Stimulated activated CD8-positive, alpha-beta memory T cell treated with anti-CD3 and anti-CD28 coated beads, Interleukin-12 subunit alpha, Interleukin-12 subunit beta, amount 100 ng/mL, for 24 hours (primary cell): ENCODE results near the gene BIRC6.

Experiments used
- DNase-seq: peaks from one replicate; pipeline ENCODE4 v3.0.0-alpha.2; 2020; ENCODE audit errors: extremely low read depth

Gene BIRC6

DNA sequence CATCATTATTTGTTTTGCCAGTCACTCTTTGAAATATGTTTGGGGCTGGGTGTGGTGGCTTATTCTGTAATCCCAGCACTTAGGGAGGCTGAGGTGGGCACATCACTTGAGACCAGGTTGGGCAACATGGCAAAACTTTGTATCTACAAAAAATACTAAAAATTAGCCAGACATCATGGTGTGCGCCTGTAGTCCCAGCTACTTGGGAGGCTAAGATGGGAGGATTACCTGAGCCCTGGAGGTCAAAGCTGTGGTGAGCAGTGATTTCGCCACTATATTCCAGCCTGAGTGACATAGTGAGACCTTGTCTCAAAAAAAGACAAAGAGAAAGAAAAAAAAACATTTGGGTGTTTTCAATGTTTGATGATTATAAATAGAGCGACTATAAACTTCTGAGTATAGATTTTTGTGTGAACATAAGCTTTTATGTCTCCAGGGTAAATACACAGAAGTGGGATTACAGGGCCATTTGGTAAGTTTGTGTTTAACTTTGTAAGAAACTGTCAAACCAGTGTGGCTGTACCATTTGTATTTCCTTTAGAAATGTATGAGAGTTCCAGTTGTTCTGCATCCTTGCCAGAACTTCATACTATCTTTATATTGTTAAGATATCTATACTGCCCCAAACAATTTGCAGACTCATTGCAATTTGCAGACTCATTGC lies 15.8 kb downstream of the BIRC6 start:
- no peak for DNase-seq

DNA sequence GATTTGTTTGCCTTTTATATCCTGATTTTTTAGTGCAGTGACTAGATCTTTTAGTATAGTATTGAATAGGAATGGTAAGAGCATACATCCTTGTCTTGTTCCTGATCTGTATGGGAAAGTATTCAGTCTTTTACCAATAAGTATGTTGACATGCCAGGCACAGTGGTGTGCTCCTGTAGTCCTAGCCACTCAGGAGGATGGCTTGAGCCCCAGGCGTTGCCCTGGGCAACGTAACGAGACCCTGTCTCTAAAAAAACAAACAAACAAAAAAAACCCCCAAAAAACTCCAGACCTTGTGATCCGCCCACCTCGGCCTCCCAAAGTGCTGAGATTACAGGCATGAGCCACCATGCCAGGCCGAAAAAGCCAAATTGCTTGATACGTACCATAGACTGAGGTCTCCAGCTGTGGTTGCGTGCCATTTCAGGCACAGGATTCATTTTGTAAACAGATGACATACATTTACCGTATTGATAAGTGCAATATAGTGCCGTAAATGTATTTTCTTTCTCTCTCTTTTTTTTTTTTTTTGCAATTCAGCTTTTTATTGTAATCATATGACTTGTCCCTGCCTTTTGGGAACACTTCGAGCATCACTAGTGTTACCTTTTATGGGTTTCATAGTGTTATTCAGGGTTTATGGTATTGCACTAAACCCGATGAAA lies 18.5 kb downstream of the BIRC6 start:
- DNase-seq, result no peak

DNA sequence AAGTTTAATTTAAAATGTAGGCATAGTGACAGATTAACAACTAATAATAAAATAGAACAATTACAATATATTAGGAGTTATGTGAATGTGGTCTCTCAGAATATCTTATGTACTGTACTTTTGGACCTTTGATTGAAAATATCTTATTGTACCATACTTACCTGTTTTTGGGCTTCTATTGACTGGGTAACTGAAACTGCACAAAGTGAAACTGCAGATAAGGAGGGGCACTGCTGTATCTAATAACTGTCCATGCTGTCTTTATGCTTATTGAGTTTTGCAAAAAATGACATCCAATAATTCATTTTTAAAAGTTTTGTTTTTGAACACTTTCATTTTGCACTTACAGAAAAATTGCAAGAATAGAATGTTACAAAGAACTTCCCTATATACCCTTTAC lies 19.9 kb downstream of the BIRC6 start:
- no peak for DNase-seq

DNA sequence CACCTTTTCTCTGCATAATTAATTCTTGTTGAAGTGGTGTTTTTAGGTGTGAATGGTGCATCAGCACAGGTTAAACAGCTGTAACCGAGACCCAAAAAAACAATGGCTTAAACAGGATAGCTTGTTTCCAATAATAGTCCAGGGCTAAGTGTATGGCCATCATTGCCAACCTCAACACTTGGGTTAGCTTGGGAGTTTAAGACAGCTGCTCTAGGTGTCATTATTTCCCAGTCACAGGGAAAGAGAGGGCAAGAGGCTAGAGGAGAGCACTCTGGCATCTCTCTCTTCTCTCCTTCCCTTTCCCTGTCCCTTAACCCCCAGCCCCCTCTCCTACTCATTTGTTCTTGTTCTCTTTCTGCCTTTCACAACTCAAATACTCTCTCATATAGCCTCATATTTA lies 21.1 kb downstream of the BIRC6 start:
- no peak for DNase-seq

DNA sequence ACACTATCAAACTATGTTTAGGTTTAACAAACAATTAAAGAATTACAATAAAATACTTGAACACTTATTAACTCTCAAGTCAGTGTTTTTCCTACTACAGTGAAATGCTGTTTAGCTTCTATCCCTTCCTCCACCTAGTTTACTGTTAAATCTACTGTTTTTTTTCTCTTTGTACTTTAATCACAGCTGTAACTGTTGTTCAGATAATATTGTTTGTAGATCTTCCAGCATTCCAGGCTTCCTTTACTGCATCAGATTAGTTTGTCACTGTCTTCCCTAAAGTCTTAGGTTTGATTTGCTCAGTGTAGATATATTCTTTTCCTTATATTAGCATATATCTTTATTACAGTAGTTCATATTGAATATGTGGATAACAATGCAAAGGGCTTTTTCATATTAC lies 22.5 kb downstream of the BIRC6 start:
- DNase-seq, result no peak

DNA sequence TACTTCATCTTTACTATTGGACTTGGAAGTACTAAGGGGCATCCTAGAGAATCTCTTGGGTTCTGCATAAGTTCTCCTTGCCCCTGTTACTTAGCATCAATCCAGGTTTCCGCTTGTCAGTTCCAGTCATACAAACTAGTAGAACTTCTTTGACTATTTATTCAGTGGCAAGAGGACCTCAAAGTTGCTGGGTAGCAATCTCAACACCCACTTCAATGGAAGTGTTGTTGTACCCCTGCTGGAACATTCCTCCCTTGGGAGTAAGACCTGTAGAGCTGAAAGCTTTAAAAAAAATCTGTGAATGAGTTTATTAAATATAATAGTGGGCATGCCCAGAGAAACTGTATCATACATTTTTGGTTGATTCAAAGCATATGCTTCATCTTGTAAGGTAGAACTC lies 27.0 kb downstream of the BIRC6 start:
- DNase-seq, result no peak

DNA sequence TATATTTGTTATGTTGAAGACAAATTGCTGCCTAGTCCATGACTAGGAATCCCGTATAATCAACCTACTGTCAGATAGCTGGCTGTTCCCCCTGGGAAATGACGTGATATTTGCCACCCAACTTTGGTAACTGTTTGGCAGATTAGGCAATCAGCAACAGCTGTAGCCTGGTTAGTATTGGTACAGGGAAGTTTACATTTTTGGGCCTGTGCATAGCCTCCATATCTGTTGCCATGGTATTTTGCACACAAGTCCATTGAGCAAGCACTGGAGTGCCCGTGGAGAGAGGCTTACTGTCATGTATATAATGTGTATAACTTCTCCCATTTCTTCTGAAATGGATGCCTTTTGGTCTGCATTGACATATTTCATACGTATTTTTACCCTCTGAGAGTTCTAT lies 27.7 kb downstream of the BIRC6 start:
- no peak for DNase-seq

DNA sequence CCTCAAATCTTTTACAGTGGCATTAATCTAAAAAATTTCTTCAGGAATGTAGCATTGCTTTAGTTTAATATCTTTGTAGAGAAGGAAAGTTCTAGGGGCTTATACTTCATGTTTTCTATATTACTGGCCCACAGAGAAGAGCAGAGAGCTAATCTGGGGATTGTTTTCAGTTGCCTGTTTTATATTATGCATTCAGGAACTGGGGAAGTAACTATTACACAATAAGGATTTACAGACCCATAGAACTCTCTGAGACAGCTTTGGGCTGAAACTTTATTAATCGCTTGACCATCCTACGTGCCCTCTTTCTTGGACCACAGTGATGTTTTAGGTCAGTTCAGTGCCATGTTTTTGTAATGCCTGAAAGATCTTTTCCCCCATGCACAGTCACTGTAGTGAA lies 29.9 kb downstream of the BIRC6 start:
- no peak for DNase-seq

DNA sequence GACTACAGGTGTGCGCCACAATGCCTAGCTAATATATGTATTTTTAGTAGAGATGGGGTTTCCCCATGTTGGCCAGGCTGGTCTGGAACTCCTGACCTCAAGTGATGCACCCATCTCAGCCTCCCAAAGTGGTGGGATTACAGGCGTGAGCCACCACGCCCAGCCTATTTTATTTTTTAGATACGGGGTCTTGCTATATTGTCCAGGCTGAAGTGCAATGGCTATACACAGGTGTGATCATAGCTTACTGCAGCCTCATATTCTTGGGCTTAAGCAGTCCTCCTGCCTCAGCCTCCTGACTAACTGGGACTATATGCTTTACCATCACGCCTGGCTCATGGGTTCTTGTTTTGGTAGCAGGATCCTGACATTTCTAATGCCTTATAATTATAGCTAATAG lies 42.4 kb downstream of the BIRC6 start:
- DNase-seq, result no peak

DNA sequence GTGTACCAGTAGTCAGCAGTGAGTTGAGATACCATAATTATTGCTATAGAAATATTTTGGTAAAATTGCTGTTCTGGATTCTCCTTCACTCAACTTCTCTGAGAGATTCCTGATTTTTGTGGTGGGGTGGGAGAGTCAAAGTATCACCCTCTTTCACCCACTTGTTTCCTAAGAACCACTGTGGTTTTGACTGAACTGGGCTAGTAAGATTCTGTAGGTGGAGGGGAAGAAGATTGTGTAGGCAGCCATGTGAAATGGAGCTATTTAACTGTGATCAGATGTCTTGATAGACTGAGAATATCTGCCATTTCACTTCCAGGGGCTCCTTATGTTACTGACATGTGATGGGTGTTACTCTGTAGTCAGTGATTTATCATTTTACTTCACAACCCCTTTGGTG lies 45.3 kb downstream of the BIRC6 start:
- DNase-seq, result no peak

DNA sequence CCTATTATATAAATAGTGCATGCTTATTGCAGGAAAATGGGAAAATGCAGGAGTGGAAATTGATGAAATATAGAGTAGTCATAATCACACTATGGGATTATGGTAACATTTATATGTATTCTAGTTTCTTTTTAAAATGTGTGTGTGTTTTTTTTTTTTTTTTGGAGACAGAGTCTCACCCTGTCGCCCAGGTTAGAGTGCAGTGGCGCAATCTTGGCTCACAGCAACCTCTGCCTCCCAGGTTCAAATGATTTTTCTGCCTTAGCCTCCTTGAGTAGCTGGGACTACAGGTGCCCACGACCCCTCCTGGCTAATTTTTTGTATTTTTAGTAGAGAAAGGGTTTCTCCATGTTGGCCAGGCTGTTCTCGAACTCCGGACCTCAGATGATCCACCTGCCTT lies 47.0 kb downstream of the BIRC6 start:
- DNase-seq, result no peak

DNA sequence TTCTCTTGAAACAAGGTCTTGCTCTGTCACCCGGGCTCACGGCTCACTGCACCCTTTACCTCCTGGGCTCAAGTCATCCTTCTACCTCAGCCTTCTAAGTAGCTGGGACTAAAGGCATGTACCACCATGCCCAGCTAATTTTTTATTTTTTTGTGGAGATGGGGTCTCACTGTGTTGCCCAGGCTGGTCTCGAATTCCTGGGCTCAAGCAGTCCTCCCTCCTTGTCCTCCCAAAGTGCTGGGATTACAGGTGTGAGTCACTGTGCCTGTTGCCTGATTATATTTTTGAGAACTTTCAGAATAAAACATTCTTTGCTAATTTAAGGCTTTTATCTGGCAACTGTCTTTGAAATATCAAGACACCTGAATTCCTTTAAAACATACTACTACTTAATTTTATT lies 47.9 kb downstream of the BIRC6 start:
- DNase-seq, result no peak

DNA sequence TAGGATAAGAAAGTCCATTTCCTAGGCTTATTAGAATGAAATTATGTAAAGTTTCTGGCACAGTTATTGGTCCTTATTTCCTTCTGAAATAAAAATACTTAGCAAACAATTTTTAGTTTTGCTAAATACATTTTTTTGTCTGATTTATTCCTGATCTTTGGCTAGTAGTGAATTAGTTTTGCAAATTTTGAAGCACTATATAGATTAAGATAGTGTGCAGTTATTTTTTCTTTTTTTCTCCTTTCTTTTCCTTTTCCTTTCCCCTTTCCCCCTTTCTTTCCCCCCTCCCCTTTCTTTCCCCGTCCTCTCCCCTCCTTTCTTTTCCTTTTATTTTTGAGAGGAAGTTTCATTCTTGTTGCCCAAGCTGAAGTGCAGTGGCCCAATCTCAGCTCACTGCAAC lies 59.7 kb downstream of the BIRC6 start:
- DNase-seq, result no peak

DNA sequence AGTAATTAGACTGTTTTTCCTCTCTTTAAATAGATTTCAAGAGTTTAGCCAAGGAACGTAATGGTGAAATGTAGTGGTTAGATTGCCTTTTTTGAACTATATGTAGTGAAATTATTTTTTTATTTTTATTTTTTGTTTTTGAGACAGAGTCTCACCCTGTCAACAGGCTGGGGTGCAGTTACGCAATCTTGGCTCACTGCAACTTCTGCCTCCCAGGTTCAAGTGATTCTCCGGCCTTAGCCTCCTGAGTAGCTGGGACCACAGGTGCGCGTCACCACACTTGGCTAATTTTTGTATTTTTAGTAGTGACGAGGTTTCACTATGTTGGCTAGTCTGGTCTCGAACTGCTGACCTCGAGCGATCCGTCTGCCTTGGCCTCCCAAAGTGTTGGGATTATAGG lies 60.8 kb downstream of the BIRC6 start:
- DNase-seq, result no peak

DNA sequence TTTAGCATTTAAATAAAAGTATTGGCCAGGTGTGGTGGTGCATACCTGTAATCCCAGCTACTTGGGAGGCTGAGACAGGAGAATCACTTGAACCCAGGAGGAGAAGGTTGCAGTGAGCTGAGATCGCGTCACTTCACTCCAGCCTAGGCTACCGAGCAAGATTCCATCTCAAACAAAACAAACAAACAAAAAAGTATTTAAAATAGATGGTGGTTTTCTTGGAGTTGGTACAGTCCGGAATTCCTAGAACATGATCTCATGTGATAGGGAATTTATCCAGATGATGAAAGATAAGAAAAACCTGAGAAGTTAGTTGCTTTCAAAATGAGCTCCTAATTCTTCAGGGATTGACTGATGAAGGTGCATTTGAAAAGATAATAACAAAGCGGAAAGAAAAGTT lies 62.0 kb downstream of the BIRC6 start:
- DNase-seq, result no peak

DNA sequence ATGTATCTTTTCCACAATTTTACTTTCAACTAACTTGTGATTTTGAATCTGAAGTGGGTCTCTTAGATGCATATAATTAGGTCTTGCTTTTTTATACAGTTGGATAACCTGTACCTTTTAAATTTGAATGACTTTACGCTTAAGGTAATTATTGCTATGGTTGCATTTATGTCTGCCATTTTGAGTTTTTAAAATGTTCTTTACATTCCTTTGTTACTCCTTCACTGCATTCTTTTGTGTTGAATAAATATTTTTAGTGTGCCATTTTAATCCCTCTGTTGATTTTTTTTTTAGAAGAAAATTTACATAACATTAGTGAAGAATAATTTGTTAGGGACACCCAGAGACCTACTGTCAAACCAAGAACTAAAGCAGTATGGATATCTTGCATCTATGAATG lies 65.3 kb downstream of the BIRC6 start:
- no peak for DNase-seq

DNA sequence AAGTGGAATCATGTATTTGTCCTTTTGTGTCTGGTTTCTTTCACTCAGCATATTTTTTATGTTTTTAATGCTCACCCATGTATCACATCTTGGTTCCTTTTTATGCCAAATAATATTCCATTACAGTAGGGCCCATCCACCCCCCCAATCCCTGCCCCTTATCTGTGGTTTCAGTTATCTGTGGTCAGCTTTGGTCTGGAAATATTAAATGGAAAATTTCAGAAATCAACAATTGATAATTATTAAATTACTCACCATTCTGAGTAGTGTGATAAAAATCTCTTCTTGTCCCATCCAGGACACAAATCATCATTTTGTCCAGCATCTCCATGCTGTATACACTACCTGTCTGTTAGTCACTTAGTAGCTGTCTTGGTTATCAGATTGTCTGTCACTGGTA lies 66.7 kb downstream of the BIRC6 start:
- no peak for DNase-seq

DNA sequence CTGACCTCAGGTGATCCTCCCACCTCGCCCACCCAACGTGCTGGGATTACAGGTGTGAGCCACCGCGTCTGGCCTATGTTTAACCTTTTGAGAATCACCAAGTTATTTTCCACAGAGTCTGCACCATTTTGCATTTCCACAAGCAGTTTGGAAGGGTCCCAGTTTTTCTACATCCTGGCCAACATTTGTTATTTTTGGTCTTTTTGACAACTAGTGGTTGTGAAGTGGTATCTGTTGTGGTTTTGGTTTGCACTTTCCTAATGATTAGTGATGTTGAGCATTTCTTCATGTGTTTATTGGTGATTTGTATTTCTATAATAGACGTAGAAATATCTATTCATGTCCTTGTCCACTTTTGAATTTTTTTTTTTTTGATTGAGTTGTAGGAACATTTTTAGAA lies 67.9 kb downstream of the BIRC6 start:
- no peak for DNase-seq

DNA sequence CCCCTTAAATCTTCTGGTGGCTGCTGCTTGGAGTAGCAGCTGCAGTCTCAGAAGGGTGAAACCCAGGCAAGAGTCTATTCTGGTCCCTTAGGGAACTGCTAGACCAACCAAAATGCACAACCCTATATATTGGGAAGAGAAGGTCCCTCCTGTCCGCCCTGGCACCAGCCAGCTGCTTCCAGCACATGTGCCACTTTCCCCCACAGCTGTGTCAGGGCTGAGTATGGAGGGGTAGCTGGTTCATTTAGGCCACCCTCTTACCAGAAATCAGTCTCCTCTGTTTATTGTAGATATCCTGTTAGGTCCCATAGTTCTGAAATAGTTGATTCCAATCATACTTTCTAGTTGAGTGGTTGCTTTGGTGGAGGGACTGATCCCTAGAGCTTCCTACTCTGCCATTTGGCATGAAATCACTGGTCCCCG lies 68.9 kb downstream of the BIRC6 start:
- DNase-seq, result no peak

DNA sequence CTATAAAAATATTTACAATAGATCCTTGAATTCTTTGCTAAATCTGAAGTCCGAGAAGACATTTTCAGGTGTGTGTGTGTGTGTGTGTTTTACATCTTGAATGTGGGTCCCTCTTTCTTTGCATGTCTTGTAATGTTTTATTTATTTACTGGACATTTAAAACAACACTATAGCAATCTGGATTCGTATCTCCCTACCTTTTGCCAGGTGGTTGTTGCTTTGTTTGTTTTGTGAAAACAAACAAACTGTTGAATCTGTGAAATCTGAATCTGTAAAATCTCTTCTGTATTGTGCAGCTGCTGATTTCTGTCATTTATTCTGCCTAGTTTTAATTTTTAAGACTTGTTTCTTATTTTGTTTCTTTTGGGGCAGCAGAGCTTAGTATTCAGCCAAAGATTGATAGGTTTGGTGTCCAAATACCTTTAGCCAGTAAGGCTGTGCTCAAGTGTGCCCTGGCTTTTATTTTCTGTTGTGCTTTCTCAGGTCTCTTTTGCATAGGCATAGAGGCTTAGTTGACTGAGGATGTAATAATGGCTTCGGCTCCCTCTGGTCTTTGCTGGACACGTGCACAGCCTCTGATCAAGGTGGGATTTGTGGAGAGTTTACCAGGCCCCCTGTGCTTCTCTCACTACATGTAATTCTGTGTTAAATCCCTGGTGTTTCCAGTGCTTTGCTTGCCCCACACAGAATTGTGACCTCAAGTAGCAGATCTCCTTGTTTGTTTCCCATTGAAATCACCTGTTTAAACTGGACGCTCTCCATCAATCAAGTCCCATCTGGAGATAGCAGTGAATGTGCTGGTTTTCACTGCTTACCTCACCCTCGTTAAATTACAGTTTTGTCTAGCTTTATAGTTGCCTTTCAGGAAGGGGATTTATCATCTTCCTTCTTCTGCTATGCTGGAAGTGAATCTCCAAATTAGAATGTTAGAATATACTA lies 71.1 kb downstream of the BIRC6 start:
- DNase-seq, result no peak

DNA sequence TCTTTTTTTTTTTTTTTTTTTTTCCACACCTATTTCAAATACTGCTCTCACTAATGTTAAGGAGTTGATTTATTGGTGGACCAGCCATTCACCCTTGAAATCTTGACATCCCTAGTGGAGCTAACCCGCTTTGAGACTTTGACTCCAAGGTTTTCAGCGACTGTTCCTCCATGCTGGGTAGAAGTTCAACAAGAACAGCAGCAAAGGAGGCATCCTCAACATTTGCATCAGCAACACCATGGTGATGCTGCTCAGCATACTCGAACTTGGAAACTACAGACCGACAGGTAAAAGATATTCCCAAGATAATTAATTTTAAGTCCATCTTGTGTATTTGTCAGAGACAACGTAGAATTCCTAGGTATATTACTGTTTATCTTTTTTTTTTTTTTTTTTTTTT lies 74.0 kb downstream of the BIRC6 start:
- no peak for DNase-seq

DNA sequence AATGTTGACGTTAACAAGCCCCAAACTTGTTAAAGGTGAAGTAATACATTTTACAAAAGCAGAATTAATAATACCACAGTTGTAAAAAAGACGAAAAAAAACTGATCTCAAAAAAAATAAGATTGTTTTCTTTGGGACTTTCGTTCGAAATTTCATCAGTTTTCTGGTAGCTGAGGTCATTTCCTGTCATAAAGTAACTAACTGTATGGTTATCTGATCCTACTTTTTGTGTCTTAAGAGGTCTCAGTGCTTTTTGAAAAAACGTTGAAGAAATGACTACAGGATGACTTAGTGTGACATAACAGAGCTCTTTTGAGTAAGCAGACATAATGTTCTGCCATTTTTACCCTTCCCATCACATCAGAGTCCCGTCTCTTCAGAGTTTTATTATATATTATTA lies 79.3 kb downstream of the BIRC6 start:
- no peak for DNase-seq

DNA sequence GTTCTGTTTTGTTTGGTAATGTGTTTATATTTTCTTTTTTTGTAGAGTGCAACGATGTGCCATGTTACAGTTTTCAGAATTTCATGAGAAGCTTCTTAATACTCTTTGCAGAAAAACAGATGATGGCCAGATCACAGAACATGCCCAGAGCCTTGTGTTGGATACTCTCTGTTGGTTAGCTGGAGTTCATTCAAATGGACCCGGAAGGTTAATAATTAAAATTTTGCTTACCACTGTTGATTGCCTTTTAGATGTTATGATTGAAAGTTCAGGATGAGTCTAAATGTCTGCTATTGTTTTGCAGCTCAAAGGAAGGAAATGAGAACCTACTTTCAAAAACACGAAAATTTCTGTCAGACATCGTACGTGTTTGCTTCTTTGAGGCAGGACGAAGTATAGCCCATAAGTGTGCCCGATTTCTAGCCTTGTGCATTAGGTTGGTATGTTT lies 85.2 kb downstream of the BIRC6 start:
- no peak for DNase-seq
